Measurements from ENCODE around the gene SUV39H1.

DNA sequence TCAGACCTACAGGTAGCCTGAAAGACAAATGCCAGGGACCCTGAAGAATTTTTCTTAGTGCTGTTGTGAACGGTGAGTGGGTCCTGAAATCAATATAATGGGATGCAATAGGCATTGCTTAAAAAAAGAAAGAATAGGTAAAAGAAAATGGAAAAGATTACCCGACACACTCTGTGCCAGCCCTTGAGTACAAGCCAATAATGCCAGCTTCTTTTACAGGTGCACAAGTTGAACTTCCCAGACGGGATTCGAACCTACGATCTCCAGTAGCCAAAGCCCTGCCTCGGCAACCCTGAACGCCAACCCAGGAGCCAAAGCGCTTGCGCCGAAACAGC is 40.3 kb downstream of the SUV39H1 start:
- TF ChIP-seq POLR2AphosphoS5 (IDR thresholded peaks at IDR 0.05; ENCODE audit: borderline replicate concordance, low read depth, low read length), result no peak
- no peak for TF ChIP-seq EZH2 (IDR thresholded peaks at IDR 0.05)
- no peak for TF ChIP-seq FOXP2 (optimal IDR thresholded peaks at IDR 0.05; ENCODE audit: control extremely low read depth, extremely low read length, insufficient read depth)
